Right atrium auricular region (tissue), 2 donors: ENCODE measurements around the gene MED17. TPM values are rescaled to one million over a fixed set of nuclear protein-coding genes. Genes with fewer than 3 reads are reported as not detected.
A peak's percentile ranks its signal among the peaks of the same experiment; 100 is the strongest.
"Not testable (repeated sequence)": the region's sequence is repeated elsewhere in the genome, so short reads cannot be mapped to it uniquely, and the experiment has no call there.

ENCODE experiments used
- DNase-seq: peaks from one replicate; pipeline ENCODE4 v3.0.0-alpha.2; 2019; ENCODE audit warnings: low spot score
- H3K27ac ChIP-seq, 2 donors: fragments of 200-600 bp; sonication (generic); 1 replicate in 1 of 2; 2 replicates in 1 of 2; pipeline ENCODE4 v1.5.1; 2016 to 2019
- H3K27me3 ChIP-seq, 2 donors: fragments of 200-600 bp; sonication (generic); one replicate each; pipeline versions ENCODE4 v1.5.1 to v1.6.0; 2017 to 2019
- H3K36me3 ChIP-seq: fragments of 200-600 bp; sonication (generic); one replicate; pipeline ENCODE4 v1.5.1; 2016
- H3K4me1 ChIP-seq, 2 donors: fragments of 200-600 bp; sonication (generic); one replicate each; pipeline versions ENCODE4 v1.5.1 to v1.6.0; 2017 to 2019
- H3K4me3 ChIP-seq, 2 donors: fragments of 200-600 bp; sonication (generic); 1 replicate in 1 of 2; 2 replicates in 1 of 2; pipeline ENCODE4 v1.5.1; 2017 to 2019; ENCODE audit warnings: mild to moderate bottlenecking in 1 of 2, moderate library complexity in 1 of 2
- H3K9me3 ChIP-seq, 2 donors: fragments of 200-600 bp; sonication (generic); one replicate each; pipeline ENCODE4 v1.5.1; 2019
- total RNA-seq, 2 donors: library from RNA; depleted of rRNA; stranded (reverse); fragments of >200 nt; gene quantifications; one replicate each; pipeline ENCODE4 v1.1.0, GENCODE V29; 2016
- TF ChIP-seq, protein P1 (sequence below), 2 donors: fragments of 200-600 bp; sonication (generic); IDR thresholded peaks; one replicate each; pipeline ENCODE4 v1.5.1; 2019; ENCODE audit warnings: antibody characterized with exemption in 2 of 2

The MED17 gene
- total RNA-seq, 2 donors from 2014 or later = 15.9 to 16.4 TPM

DNA sequence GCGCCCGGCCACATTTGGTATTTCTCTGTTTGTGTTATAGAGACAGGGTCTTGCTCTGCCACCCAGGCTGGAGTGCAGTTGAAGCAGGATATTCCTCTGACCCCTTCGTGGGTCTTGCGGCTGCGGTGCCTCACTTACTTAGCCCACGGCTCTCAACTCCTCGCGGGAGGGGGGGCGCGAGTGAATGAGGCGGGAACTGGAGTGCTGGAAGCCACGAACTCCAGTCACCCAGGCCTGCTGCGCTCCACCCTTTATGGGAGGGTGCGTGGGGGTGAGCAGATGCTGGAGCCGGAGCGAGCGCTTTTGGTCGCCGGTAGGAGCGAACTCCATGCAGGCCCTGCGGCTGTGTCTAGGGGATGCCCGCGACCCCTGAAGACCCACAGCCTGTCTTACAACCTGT lies 40.8 kb upstream of the MED17 start:
- no peak overlapping the region for H3K27ac ChIP-seq
- H3K4me1 ChIP-seq = peaks cover 0 to 26% of the 10 kb centered on the region in 2 donors
- H3K4me3 ChIP-seq = no peak overlapping the region
- no peak for DNase-seq
- peaks cover 17% of the 10 kb centered on the region for H3K36me3 ChIP-seq
- TF ChIP-seq, protein P1, sequence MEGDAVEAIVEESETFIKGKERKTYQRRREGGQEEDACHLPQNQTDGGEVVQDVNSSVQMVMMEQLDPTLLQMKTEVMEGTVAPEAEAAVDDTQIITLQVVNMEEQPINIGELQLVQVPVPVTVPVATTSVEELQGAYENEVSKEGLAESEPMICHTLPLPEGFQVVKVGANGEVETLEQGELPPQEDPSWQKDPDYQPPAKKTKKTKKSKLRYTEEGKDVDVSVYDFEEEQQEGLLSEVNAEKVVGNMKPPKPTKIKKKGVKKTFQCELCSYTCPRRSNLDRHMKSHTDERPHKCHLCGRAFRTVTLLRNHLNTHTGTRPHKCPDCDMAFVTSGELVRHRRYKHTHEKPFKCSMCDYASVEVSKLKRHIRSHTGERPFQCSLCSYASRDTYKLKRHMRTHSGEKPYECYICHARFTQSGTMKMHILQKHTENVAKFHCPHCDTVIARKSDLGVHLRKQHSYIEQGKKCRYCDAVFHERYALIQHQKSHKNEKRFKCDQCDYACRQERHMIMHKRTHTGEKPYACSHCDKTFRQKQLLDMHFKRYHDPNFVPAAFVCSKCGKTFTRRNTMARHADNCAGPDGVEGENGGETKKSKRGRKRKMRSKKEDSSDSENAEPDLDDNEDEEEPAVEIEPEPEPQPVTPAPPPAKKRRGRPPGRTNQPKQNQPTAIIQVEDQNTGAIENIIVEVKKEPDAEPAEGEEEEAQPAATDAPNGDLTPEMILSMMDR (IDR thresholded peaks at IDR 0.05) = no peak
- no peaks in the 10 kb centered on the region for H3K27me3 ChIP-seq
- no peaks in the 10 kb centered on the region for H3K9me3 ChIP-seq

DNA sequence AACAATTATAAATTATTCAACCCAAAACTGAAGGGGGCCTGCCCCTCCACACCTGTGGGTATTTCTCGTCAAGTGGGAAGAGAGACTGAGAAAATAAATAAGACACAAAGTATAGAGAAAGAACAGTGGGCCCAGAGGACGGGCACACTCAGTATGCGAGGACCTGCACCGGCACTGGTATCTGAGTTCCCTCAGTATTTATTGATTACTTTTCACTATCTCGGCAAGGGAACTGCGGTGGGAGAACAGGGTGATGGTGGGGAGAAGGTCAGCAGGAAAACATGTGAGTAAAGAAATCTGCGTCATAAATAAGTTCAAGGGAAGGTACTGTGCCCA lies 39.4 kb upstream of the MED17 start:
- Histone ChIP-seq H3K27ac (peak overlapping the region; percentile 55 to 77), H3K27me3 (no peaks in the 10 kb centered on the region), H3K36me3 (peaks cover 7% of the 10 kb centered on the region), H3K9me3 (no peaks in the 10 kb centered on the region), H3K4me3 (no peak overlapping the region), H3K4me1 (peaks cover 0 to 16% of the 10 kb centered on the region in 2 donors)
- TF ChIP-seq, protein P1 (IDR thresholded peaks at IDR 0.05) = no peak
- DNase-seq = no peak

DNA sequence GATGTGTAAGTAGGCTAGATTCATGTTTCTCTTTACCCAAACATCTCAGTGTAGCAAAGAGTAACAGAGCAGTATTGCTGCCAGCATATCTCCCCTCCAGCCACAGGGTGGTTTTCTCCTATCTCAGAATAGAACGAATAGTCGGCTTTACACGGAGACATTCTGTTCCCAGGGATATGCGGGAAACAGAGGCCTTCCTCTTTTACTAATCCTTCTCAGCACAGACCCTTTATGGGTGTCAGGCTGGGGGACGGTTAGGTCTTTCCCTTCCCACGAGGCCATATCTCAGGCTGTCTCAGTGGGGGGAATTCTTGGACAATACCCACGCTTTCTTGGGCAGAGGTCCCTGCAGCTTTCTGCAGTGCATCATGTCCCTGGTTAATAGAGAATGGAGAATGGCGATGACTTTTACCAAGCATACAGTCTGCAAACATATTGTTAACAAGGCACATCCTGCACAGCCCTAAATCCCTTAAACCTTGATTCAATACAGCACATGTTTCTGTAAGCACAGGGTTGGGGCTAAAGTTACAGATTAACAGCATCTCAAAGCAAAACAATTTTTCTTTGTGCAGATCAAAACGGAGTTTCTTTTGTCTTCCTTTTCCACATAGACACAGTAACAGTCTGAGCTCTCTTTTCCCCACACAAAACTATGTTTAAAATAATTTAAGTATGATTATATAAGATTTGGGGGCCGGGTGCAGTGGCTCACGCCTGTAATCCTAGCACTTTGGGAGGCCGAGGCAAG lies 38.9 kb upstream of the MED17 start:
- not testable (repeated sequence) for H3K4me3 ChIP-seq
- H3K27ac ChIP-seq = peak overlapping the region; percentile 55 to 77

DNA sequence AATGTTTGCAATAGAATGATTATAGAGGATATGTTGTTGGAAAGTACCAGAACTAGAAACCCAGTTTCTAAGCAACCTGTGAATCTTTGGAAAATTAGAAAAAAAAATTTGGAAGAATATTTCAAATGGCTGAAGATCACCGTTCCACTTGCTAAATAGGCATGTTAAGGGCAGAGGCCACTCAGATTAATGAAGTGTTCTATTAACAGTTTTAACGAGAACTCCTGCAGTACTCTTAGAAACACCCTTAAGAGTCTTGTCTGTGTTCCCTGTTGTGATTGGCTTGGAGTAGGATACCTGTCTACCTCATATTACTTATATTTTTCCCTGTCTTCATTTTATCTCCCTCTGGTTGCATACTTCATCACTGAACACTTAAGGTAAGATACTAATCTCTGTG lies 38.0 kb upstream of the MED17 start:
- DNase-seq = no peak
- Histone ChIP-seq H3K9me3 (no peaks in the 10 kb centered on the region), H3K27me3 (no peaks in the 10 kb centered on the region), H3K4me1 (peaks cover 0 to 9% of the 10 kb centered on the region in 2 donors), H3K4me3 (no peak overlapping the region), H3K27ac (peak overlapping the region in 1 of 2 donors; percentile 77), H3K36me3 (peaks cover 7% of the 10 kb centered on the region)
- TF ChIP-seq, protein P1 (IDR thresholded peaks at IDR 0.05) = no peak

More for the DNA sequence above, 38.9 kb upstream of the MED17 start:
- DNase-seq, H3K9me3 ChIP-seq, H3K27me3 ChIP-seq, H3K36me3 ChIP-seq: not testable (repeated sequence)
- peaks cover 0 to 12% of the 10 kb centered on the region in 2 donors for H3K4me1 ChIP-seq

DNA sequence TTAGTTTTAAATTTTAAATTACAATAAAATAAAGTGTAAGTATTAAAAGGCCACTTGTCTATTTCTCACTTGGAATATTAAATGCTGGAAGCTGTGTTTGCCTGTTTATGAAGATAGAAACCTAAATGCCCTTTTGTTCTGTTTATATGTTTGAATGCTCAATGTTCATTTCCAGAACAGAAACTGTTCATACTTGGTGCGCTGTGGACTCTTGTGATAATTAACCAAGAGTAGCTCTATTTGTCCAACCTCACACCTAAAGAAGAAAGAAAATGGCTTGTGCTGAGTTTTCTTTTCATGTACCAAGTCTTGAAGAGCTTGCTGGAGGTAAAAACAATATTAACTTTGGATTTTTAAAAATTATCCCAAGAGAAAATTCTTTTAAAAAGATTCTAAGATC lies 37.0 kb upstream of the MED17 start:
- TF ChIP-seq, protein P1 (IDR thresholded peaks at IDR 0.05) = no peak
- H3K36me3 ChIP-seq = peaks cover 7% of the 10 kb centered on the region
- H3K27ac ChIP-seq = no peak overlapping the region
- DNase-seq = no peak
- H3K4me3 ChIP-seq = no peak overlapping the region
- no peaks in the 10 kb centered on the region for H3K9me3 ChIP-seq
- peaks cover 0 to 7% of the 10 kb centered on the region in 2 donors for H3K4me1 ChIP-seq
- H3K27me3 ChIP-seq = no peaks in the 10 kb centered on the region

DNA sequence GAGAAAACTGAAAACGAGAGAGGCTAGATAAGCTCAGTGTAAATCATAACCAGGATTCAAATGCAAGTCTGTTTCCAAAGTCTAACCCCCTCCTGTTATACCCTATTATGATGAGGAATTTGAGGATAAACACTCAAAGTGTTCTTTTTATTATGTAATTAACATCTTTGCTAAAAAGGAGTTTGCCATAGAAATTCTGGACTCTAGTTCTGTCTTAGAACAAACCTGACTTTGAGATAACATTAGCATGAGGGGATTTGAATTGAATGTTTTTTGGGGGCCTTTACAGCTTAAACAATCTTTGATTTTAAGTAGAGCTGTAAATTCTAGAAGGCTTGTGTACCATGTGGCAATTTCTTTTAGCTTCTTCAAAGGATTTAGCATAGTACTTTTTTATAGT lies 33.1 kb upstream of the MED17 start:
- DNase-seq = no peak
- H3K4me3 ChIP-seq = no peak overlapping the region
- peaks cover 17% of the 10 kb centered on the region for H3K36me3 ChIP-seq
- H3K4me1 ChIP-seq = no peaks in the 10 kb centered on the region
- no peaks in the 10 kb centered on the region for H3K27me3 ChIP-seq
- TF ChIP-seq, protein P1 (IDR thresholded peaks at IDR 0.05) = no peak
- H3K27ac ChIP-seq = no peak overlapping the region
- H3K9me3 ChIP-seq = no peaks in the 10 kb centered on the region
